Measurements from ENCODE around the gene MLH3. TPM values are rescaled to one million over a fixed set of nuclear protein-coding genes. Genes with fewer than 3 reads are reported as not detected.

Gene MLH3
- 27.7 and 34.2 TPM in 2 replicates for total RNA-seq
- long read RNA-seq, full-length matches to known transcripts = 6 of 60 reads
- long read RNA-seq, partial matches to known transcripts = 45 of 60 reads
- long read RNA-seq, other reads (novel, unspliced or antisense) = 9 of 60 reads

- no peak for TF ChIP-seq CTCF (conservative IDR thresholded peaks at IDR 0.05)
- Mint-ChIP-seq H3K27ac (ENCODE audit: unreplicated experiment) (peak within 1 kb of the TSS; percentile 99), H3K36me3 (ENCODE audit: low read depth) (peaks cover 26% of the 10 kb centered on the region), H3K4me3 (peak within 1 kb of the TSS; percentile 94), H3K27me3 (ENCODE audit: low read depth) (no peaks in the 10 kb centered on the region), H3K4me1 (peaks cover 19% of the 10 kb centered on the region), H3K9me3 (no peaks in the 10 kb centered on the region)
- peak; percentile 78 for DNase-seq (ENCODE audit: low read depth, low spot score)
Measured at GRCh38 chr14:75050852-75051555, at the start of gene MLH3. TSS of gene MLH3 (minus strand) at chr14:75051467. CDS start at chr14:75049655, 1,812 bp downstream.

- Mint-ChIP-seq H3K9me3 (no peaks in the 10 kb centered on the region), H3K4me1 (peaks cover 4% of the 10 kb centered on the region), H3K36me3 (ENCODE audit: low read depth) (peaks cover 19% of the 10 kb centered on the region), H3K27ac (ENCODE audit: unreplicated experiment) (no peak overlapping the region), H3K27me3 (ENCODE audit: low read depth) (no peaks in the 10 kb centered on the region), H3K4me3 (no peak overlapping the region)
- no peak for DNase-seq (ENCODE audit: low read depth, low spot score)
- TF ChIP-seq CTCF (conservative IDR thresholded peaks at IDR 0.05) = no peak
Measured at GRCh38 chr14:75098682-75099081, 47.4 kb upstream of the MLH3 start.

GRCh38 chr14:75098212-75098611, 46.9 kb upstream of the MLH3 start:
- Mint-ChIP-seq H3K4me1 (peaks cover 4% of the 10 kb centered on the region), H3K27ac (ENCODE audit: unreplicated experiment) (no peak overlapping the region), H3K27me3 (ENCODE audit: low read depth) (no peaks in the 10 kb centered on the region), H3K36me3 (ENCODE audit: low read depth) (peaks cover 16% of the 10 kb centered on the region), H3K4me3 (no peak overlapping the region), H3K9me3 (no peaks in the 10 kb centered on the region)
- no peak for DNase-seq (ENCODE audit: low read depth, low spot score)
- no peak for TF ChIP-seq CTCF (conservative IDR thresholded peaks at IDR 0.05)

GRCh38 chr14:75096959-75097358, 45.7 kb upstream of the MLH3 start:
- no peak for TF ChIP-seq CTCF (conservative IDR thresholded peaks at IDR 0.05)
- peaks cover 4% of the 10 kb centered on the region for H3K4me1 Mint-ChIP-seq
- no peaks in the 10 kb centered on the region for H3K9me3 Mint-ChIP-seq
- no peak overlapping the region for H3K27ac Mint-ChIP-seq (ENCODE audit: unreplicated experiment)
- DNase-seq (ENCODE audit: low read depth, low spot score) = no peak
- H3K27me3 Mint-ChIP-seq (ENCODE audit: low read depth) = no peaks in the 10 kb centered on the region
- H3K36me3 Mint-ChIP-seq (ENCODE audit: low read depth) = peaks cover 12% of the 10 kb centered on the region
- no peak overlapping the region for H3K4me3 Mint-ChIP-seq

DNA sequence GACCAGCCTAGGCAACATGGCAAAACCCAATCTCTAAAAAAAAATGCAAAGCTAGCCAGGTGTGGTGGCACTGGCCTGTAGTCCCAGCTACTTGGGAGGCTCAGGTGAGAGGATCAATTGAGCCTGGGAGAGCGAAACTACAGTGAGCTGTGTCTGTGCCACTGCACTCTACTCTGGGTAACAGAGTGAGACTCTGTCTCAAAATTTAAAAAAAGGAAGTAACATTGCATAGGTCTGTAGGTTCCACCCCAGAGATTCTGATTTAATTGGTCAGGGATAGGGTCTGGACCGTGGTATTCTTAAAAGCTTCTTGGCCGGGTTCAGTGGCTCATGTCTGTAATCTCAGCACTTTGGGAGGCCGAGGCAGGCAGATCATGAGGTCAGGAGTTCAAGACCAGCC, 44.4 kb upstream of the MLH3 start:
- Mint-ChIP-seq H3K27ac (ENCODE audit: unreplicated experiment) (no peak overlapping the region), H3K4me1 (no peaks in the 10 kb centered on the region)

More for the DNA sequence above, 44.4 kb upstream of the MLH3 start:
- Mint-ChIP-seq H3K9me3 (no peaks in the 10 kb centered on the region), H3K4me3 (no peak overlapping the region), H3K27me3 (ENCODE audit: low read depth) (no peaks in the 10 kb centered on the region), H3K36me3 (ENCODE audit: low read depth) (peaks cover 12% of the 10 kb centered on the region)
- TF ChIP-seq CTCF (conservative IDR thresholded peaks at IDR 0.05) = no peak
- no peak for DNase-seq (ENCODE audit: low read depth, low spot score)

All from neural crest cell (in vitro differentiated cells).